GM23248 (cell line): Measurements from ENCODE around the gene NRCAM.

Experiments
- EZH2 ChIP-seq: fragments of 200-600 bp; sonication (generic); IDR thresholded peaks from 2 replicates; pipeline ENCODE4 v1.6.1; 2018; ENCODE audit warnings: antibody characterized with exemption, mild to moderate bottlenecking; ENCODE audit not compliant: insufficient read depth, poor library complexity, severe bottlenecking
- EZH2phosphoT487 ChIP-seq: fragments of 200-600 bp; sonication (generic); IDR thresholded peaks from 2 replicates; pipeline ENCODE4 v1.6.1; 2018; ENCODE audit warnings: antibody characterized with exemption, moderate library complexity, mild to moderate bottlenecking, low read depth; ENCODE audit not compliant: insufficient read depth

DNA sequence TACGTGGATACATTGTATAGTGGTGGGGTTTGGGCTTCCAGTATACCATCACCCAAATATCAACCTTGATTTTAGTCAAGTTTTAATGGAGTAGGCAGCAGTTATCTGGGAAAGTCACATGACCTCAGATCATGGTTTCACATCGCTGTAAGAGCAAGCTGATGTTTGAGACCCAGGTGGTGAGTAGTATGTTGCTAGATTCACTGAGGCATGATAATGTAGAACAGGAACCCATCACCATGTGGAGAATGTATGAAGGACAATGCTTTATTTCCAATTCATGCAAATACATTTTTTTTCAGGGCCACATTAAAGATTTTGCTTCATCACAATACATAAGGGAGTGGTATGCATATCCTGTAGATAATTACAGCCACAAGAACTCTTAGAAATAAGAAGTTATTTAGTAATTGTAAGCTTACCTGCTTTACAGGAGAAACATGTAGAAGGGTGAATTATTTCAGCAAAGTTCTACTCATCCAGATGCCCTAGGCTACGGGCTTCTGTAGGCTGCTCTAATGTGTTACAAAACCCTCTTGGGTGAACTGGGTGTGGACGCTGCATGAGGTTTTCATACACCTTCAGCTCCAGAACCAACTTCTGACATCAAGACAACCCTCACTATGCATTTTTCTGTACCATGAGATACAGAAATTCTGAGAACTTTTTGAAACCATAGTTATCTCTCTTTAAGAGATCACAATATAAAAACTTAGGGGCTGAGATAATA, 298.5 kb downstream of the NRCAM start:
- TF ChIP-seq EZH2phosphoT487 (no peak), EZH2 (no peak)
